ENCODE data around the gene ZNF341.
A peak's percentile ranks its signal among the peaks of the same experiment; 100 is the strongest.
"Not testable (repeated sequence)": the region's sequence is repeated elsewhere in the genome, so short reads cannot be mapped to it uniquely, and the experiment has no call there.

The ZNF341 gene

DNA sequence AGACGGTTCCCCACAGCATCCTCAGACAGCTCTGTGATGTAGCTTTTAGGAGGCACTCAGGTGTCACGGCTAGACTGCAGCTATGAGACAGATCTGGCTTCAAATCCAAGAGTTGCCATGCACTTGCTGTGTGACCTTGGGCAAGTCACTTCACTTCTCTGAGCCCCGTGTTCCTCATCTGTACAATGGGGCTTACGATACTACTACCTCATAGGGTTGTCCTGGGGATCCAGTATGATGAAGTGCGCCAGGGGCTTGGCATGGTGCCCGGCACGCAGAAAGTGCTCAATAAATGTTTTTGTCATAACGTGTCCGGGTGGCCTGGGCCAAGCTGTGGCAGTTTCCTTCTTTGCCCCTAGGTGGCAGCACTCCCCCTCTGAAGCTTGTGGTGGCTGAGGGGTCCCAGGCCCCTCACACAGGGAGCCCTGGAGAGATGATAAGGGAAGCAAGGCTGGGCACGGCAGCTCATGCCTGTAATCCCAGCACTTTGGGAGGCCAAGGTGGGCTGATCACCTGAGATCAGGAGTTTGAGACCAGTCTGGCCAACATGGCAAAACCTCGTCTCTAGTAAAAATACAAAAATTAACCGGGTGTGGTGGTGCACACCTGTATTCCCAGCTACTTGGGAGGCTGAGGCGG, 60.3 kb downstream of the ZNF341 start:
- peak in 1 of 2 donors; percentile 16 for DNase-seq (ENCODE audit: extremely low read depth in 1 of 2, low read depth in 1 of 2)

DNA sequence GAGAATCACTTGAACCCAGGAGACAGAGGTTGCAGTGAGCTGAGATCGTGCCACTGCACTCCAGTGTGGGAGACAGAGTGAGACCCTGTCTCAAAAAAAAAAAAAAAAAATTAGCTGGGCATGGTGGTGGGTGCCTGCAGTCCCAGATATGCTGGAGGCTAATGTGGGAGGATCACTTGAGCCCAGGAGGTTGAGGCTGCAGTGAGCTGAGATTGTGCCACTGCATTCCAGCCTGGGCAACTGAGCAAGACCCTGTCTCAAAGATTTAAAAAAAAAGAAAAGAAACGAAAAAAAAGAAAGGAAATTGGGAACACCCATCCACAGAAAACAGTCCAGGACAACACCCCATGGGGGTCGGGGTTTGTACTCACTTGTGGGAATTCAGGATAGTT, 60.8 kb downstream of the ZNF341 start:
- not testable (repeated sequence) for DNase-seq (ENCODE audit: extremely low read depth in 1 of 2, low read depth in 1 of 2)

DNA sequence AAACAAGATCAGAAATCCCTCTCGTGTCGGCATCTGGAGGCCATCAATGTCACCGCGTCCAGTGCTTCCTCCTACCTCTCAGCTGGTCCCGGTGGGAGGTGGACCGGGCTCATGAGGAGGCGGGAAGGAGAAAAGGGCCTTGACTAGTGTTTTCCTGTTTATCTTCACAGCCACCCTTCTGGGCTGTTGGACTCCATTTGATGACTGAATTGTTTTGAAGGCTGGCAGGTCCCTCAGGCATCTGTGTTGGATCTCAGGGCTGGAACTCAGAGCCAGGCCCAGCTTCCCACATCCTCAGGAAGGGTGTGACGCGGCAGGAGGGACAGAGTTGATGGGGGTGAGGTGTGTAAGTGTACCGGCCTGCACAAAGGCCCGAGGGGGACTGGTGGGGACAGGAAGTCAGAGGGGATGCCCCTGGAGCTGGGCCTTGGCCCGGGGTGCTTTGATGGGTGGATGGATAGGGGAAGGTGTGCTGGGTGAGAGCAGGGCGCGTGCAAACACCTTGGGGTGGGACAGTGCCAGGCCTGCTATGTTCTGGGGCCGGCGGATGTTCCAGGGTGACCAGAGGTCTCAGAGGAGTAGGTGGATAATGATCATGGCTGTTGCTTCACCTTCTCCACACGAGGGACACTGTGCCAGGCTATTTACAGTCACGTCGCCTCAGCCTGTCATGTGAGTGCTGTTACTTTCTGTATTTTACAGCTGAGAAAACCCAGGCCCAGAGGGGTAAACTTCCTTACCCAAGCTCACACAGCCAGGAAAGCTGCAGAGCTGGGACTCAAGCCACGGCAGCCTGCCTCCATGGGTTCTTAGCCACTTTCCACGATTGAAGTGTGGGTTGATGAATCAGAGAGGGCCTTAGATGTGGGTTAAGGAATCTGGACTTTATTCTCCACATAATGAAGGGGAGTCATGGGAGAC, 61.5 kb downstream of the ZNF341 start:
- DNase-seq (ENCODE audit: extremely low read depth in 1 of 2, low read depth in 1 of 2), result no peak

DNA sequence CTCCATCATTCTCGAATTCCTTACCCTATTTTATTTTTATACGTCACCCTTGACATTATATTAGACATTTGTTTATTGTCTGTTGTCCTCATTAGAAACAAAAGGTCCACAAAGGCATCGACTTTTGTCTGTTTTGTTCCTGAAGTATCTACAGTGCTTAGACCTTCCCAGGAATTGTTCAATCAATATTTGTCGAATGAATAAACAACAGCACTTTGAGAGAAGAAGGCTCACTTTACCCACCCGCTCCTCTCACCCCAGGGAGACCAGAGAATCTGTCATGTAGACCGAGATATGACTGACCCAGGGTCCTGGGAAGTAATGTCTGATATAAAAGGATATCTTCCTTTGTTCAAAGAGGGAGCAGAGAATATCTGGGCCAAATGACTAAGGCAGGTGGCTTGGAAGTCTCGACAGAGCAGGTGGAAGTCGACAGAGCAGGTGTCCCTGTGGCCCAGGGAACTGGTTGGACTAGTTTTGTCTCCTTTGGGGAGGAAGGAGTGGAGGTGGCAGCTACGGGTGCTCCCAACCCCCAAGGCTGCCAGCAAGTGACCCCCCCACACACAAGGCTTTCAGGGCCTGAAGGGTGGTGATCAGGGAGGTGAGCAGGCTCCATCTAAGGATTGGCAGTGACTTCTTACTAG, 64.6 kb downstream of the ZNF341 start:
- DNase-seq (ENCODE audit: extremely low read depth in 1 of 2, low read depth in 1 of 2), result no peak

DNA sequence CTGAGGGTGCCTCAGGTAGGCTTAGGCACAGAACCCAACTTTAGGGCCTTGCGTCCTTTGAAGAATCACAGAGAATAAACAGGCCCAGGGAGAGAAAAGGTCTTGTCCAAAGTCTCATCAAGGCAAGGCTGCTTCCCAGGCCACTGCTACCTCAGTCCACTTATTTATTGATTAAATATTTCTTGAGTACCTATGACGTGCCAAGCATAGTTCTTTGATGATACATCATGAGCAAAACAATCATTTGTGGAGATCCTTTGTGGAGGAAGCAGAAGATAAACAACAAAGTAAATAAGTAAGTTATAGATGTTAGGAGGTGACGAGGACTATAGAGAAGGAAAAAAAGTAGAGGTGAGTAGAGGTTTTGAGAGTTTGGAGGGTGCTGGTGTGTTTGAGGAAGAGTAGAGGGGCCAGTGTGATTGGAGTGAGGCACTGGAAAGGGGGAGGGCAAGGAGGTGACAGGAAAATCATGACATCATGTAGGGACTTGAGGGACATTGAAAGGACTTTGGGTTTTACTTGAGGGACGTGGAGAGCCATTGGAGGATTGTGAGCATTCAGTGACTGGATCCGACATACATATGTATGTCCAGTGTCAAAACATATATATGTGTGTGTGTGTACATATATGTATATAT, 65.2 kb downstream of the ZNF341 start:
- DNase-seq (ENCODE audit: extremely low read depth in 1 of 2, low read depth in 1 of 2), result no peak

DNA sequence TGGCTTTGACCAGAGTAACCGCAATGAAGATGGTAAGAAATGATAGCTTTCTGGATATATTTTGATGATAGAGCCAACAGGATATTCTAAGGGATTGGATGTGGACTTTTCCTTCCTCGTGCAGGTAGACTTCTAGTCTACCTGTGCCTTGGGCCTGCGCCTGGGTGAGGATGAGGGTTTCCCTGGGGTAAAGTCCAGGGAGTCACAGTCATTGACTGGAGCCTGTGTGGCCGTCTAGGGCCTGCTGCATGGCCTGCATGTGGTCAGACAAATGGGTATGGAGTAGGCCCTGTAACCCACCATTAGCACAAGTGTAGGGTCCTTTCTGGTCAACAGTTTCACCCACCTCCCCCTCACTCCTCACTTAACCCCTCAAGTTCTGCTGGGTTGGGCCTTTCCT, 66.6 kb downstream of the ZNF341 start:
- no peak for DNase-seq (ENCODE audit: extremely low read depth in 1 of 2, low read depth in 1 of 2)

DNA sequence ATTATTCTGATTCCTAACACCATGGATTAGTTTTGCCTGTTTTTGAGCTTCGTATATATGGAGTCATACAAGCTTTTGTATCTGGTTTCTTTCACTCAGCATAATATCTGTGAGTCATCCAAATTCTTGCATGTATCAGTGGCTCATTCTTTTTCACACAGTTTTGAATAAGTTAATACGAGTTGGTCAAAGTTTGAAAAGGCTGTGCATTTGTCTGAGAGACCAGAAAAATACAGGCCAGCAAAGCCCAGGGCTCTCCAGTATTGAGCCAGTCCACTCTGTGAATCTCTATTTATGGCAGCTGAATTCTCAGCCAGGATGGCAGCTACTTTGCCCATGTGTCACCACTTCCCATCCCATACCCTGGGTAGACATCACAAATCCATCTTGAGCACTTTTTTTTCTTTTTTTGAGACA, 72.1 kb downstream of the ZNF341 start:
- no peak for DNase-seq (ENCODE audit: extremely low read depth in 1 of 2, low read depth in 1 of 2)

DNA sequence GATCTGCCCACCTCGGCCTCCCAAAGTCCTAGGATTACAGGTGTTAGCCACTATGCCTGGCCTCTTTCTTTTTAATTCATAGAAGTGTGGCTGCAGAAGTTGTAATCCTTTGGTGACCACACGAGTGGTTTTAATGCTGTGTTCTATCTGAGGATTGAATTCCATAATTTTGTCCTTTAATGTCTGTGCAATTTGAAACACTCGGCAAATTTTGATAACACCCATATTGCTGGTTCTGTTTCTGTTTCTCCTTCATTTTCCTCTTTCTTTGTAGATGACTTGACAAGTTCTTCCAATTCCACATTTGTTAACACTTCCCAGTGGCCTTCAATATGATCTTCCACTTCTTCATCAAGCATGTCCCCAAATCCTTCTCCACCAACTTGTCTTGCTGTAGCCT, 76.6 kb downstream of the ZNF341 start:
- DNase-seq (ENCODE audit: extremely low read depth in 1 of 2, low read depth in 1 of 2), result no peak

DNA sequence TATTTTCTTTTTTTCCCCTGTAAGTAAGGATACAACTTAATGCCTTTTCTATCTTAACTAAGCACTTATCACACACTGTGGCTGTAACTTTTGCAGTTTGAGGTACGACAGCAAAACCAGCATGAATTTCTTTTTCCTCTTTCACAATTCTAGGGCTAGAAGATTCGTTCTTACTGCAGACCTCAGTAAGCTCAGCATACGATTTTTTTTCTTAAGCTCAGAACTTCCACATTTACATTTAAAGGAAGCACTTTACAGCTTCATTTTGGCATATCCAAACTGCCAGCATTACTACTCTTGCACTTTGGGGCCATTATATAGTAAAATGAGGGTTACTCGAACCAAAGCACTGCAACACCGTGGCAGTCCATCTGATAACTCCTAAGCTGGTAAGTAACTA, 78.5 kb downstream of the ZNF341 start:
- no peak for DNase-seq (ENCODE audit: extremely low read depth in 1 of 2, low read depth in 1 of 2)

DNA sequence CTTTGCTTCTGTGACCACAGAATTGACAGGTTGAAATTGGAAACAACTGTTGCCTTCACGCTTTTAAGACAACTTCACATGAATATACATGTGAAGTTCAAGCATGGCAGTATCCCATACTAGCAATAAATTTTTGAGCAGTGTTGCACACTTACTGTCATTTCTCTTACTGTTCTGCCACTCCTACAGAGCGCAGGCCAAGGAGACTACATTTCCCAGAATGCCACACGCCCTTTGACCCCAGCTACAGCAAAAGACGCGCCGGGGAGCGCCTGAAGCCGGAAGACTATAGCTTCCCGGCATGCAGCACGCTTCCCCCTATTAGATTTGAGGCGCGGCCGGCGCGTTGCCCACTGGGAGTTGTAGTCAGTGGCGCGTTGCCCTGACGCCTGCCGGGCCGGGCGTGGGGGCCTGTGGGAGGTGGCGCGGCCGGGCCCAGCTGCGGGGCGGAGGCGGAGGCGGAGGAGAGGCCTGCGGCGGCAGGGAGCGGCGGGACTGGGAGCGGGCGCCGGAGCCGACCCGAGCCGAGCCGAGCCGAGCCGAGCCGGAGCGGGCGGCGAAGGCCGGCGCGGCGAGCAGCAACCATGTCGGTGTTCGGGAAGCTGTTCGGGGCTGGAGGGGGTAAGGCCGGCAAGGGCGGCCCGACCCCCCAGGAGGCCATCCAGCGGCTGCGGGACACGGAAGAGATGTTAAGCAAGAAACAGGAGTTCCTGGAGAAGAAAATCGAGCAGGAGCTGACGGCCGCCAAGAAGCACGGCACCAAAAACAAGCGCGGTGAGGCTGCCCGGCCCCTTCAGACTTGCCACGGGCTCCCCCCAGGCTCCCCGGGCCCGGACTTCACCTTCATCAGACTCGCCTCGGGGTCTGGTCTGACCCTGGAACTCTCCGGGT, 79.3 kb downstream of the ZNF341 start, which contains the start of gene CHMP4B:
CHMP4B (plus strand) TSS at position 464 of the 891 bp plus-strand sequence; CDS start at position 585, 121 bp downstream.
- peak; percentile 96 to 97 for DNase-seq (ENCODE audit: extremely low read depth in 1 of 2, low read depth in 1 of 2)

DNA sequence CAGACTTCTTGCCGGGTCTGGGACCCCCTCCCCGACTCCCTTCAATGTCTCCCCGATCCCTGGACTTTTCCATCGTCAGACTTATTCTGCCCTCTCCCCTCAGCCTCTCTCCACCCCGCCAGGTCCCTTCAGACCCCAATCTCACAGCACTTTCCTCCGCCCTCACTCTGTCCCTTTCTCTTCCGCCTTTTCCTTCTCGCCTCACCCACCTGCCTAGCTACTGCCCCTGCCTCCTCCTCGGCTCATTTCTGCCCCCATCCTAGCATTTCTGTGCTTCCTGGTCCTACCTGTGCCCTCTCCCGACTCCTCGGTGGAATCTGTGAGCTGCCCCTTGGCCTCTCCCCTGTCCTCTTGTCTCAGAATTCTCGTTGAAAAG, 80.0 kb downstream of the ZNF341 start:
- DNase-seq (ENCODE audit: extremely low read depth in 1 of 2, low read depth in 1 of 2), result no peak

DNA sequence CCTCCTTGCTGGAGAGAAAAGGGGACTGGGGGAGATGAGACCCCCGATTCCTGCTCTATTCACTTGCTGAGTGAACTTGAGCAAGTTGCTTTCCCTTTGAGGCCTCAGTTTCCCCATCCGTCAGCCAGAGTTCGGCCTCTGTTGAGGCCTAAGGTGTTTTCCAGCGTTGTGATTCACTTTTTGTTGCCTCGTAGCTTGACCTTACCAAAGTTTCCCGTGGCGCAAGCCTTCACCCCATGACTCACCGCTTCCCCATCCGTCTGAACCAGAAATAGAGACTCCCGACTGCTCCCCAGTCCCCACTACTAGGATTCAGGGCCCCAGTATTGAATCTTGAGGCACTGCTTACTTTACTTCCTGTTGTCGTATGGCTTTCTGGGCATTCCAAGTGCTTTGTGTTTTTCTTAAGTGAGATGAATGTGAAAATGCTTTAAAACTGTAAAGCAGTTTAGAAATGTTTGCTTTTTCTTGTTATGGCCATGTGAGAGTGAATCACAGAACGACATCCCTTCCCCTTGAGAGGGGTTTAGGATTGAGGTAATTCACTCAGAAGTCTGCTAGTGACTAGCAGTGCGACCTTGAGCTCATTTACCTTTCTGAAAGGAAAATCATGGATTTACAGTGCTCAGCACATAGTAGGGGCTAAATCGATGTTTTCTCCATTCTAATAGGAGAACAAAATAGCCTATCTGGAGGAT, 80.5 kb downstream of the ZNF341 start:
- DNase-seq (ENCODE audit: extremely low read depth in 1 of 2, low read depth in 1 of 2), result no peak

DNA sequence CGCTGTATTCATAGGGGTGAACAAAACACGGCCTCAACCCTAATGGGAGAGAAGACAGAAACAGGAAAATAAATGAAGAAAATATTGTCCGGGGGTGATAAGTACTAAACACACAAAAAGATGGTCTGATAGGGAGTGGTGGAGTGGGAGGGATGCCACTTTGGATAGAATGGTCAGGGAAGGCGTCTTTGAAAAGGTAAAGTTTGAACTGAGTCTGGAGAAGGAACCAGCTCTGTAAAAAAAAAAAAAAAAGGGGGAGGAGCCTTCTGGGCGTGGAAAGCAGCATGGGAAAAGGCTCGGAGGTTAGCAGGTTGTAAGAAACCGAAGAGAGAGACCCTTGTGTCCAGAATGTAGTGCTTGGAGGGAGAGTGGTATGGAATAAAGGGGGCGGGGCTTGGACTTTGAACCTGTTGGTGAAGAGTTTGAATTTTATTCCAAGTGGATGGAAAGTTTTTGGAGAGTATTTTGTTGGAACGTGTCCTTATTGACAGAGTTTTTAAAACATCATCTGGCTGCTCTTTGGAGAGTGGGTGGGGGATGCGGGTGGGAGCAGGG, 81.2 kb downstream of the ZNF341 start:
- DNase-seq (ENCODE audit: extremely low read depth in 1 of 2, low read depth in 1 of 2), result no peak

DNA sequence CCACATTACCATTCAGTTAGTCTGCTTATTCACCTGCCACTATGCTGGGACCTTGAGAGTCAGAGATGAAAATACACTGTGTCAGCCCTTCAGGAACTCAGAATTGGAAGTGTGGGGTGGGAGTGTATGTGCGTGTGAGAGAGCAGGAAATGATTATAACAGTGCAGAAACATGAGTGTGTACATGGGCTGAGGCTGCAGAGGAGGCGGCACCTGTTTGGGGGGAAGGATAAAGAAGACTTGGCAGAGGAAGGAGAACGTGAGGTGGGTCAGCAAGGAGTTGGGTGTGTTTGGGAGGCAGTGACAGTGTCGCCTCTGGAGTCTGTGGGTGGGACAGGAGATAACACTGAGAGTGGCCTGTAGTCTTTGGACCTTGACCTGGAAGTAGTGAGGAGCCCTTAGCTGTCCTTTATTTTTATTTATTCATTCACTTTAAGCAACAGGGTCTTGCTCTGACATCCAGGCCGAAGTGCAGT, 82.5 kb downstream of the ZNF341 start:
- DNase-seq (ENCODE audit: extremely low read depth in 1 of 2, low read depth in 1 of 2), result no peak

DNA sequence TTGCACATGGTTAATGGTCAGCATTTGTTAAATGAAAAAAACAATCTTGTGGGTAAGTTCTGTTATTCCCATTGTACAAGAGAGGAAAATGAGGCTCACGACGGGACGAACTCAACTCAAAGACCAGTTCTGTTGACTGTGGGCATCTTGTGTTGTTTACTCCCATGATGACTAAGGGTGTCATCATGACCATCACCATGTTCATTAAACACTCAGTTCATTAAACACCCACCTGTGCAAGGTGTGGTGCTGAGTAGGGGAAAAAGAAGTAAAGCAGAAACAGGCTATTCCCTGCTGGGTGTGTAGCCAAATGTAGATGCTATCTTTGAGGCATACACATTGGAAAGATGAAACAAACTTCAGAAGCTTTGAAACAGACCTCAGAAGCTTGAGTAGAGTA, 83.9 kb downstream of the ZNF341 start:
- DNase-seq (ENCODE audit: extremely low read depth in 1 of 2, low read depth in 1 of 2), result no peak

DNA sequence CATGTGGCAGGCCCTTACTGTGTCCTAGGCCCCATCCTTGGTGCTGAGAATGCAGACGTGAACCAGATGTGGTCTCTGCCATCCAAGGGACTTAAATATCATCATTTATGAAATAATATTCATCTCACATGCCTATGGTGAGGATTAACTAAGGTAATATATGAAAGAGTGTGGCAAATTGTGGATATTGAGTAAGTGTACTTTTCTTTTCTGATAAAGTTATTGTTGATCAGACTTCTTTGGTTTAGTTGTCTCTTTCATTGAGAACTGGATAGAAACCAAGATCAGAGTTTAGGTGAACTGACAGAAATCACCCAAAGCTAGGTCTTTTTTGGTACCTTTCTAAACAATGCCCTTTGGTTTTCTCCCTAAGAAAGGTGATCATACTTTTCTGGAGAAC, 84.4 kb downstream of the ZNF341 start:
- DNase-seq (ENCODE audit: extremely low read depth in 1 of 2, low read depth in 1 of 2), result no peak

DNA sequence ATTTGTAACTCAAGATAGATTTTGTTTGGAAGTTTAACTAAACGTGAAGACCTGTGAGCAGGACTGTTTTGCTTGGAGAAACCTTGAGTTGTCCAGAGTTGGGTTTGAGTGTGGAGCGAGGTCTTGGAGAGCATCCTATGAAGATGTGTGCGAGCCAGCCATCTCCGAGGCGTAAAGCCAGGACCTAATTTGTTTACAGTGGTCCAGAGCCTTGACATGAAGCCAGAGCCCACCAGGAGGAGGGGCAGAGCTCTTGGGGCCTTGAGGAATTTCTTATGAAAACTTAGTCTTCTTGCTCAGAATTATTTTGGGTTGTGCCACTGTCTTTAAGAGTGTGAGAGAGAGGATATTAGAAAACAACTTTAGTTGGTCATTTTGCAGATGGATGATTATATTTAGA, 85.6 kb downstream of the ZNF341 start:
- no peak for DNase-seq (ENCODE audit: extremely low read depth in 1 of 2, low read depth in 1 of 2)

DNA sequence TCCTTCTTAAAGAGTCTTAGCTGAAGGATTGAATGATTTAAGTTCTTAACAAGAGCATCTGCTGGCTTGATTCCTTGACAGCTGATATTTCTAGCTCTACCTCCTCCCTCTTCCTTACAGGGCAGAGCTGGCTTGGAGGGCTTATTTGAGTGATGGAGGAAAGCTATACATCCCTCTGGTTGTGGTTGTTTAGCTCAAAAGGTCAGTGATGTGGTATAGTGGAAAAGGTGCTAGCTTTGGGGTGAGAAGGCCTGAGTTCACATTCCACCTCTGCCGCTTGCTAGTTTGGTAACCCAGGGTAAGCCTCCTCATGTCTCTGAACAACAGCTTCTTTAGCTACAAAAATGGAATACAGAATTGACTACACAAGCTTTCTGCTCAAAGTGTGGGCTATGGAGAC, 87.7 kb downstream of the ZNF341 start:
- no peak for DNase-seq (ENCODE audit: extremely low read depth in 1 of 2, low read depth in 1 of 2)

DNA sequence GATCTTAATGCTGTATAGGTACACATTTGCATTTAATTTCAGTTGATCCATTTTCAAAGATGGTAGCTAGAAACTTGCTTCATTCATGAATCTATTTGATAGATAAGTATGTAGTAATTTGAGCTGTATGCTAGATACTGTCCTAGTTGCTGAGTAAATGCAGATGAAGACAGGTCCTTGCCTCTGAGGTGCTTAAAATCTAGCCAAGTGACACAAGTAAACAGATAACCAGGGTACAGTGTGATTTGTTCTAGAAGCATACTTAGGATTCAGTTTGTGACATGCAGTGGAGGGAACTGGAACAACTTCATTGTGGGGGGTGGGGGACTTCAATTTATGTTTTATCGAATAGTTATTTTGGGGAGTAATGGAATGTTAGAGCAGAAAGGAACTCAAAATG, 88.6 kb downstream of the ZNF341 start:
- no peak for DNase-seq (ENCODE audit: extremely low read depth in 1 of 2, low read depth in 1 of 2)

Data from activated CD8-positive, alpha-beta memory T cell treated with anti-CD3 and anti-CD28 coated beads for 1 hour (primary cell).